ENCODE results near the gene ALKBH5. TPM values are rescaled to one million over a fixed set of nuclear protein-coding genes. Genes with fewer than 3 reads are reported as not detected.

Gene ALKBH5
- polyA plus RNA-seq, 1 experiment, result 97.5 TPM

GRCh38 chr17:18144261-18144660 is 39.4 kb upstream of the ALKBH5 start:
- Histone ChIP-seq H3K36me3 (ENCODE audit: control insufficient read depth, insufficient read depth, low read length) (no peaks in the 10 kb centered on the region), H3K4me3 (ENCODE audit: low read depth, low read length) (no peak overlapping the region), H3K27me3 (ENCODE audit: control insufficient read depth, insufficient read depth, low read length) (no peaks in the 10 kb centered on the region)
- ChIA-PET POLR2A (no interaction called here), CTCF (interaction anchor here (0.8 to 2.3 kb wide), 2 partner anchors 11 to 46 kb away, joined by 3 to 9 read pairs; no protein-coding TSS in a partner anchor)
- no peak for TF ChIP-seq CTCF (IDR thresholded peaks at IDR 0.05; ENCODE audit: insufficient read depth, low read depth, low read length)
- no peak for DNase-seq (ENCODE audit: low read depth)

GRCh38 chr17:18144855-18145254 is 38.8 kb upstream of the ALKBH5 start:
- TF ChIP-seq CTCF (IDR thresholded peaks at IDR 0.05; ENCODE audit: insufficient read depth, low read depth, low read length), result no peak
- DNase-seq (ENCODE audit: low read depth), result no peak
- H3K27me3 ChIP-seq (ENCODE audit: control insufficient read depth, insufficient read depth, low read length), result no peaks in the 10 kb centered on the region
- CTCF ChIA-PET, result no interaction called here
- POLR2A ChIA-PET, result no interaction called here
- H3K4me3 ChIP-seq (ENCODE audit: low read depth, low read length), result no peak overlapping the region
- H3K36me3 ChIP-seq (ENCODE audit: control insufficient read depth, insufficient read depth, low read length), result no peaks in the 10 kb centered on the region

GRCh38 chr17:18145811-18146210 is 37.8 kb upstream of the ALKBH5 start:
- H3K27me3 ChIP-seq (ENCODE audit: control insufficient read depth, insufficient read depth, low read length), result no peaks in the 10 kb centered on the region
- CTCF ChIA-PET, result no interaction called here
- DNase-seq (ENCODE audit: low read depth), result no peak
- no peaks in the 10 kb centered on the region for H3K36me3 ChIP-seq (ENCODE audit: control insufficient read depth, insufficient read depth, low read length)
- TF ChIP-seq CTCF (IDR thresholded peaks at IDR 0.05; ENCODE audit: insufficient read depth, low read depth, low read length), result no peak
- no peak overlapping the region for H3K4me3 ChIP-seq (ENCODE audit: low read depth, low read length)
- POLR2A ChIA-PET, result no interaction called here

GRCh38 chr17:18146259-18146658 is 37.4 kb upstream of the ALKBH5 start:
- ChIA-PET CTCF (interaction anchor here (1.6 kb wide), 1 partner anchor 101 kb away, joined by 3 read pairs; no protein-coding TSS in a partner anchor), POLR2A (no interaction called here)
- DNase-seq (ENCODE audit: low read depth), result no peak
- TF ChIP-seq CTCF (IDR thresholded peaks at IDR 0.05; ENCODE audit: insufficient read depth, low read depth, low read length), result no peak
- no peaks in the 10 kb centered on the region for H3K27me3 ChIP-seq (ENCODE audit: control insufficient read depth, insufficient read depth, low read length)
- H3K4me3 ChIP-seq (ENCODE audit: low read depth, low read length), result no peak overlapping the region
- H3K36me3 ChIP-seq (ENCODE audit: control insufficient read depth, insufficient read depth, low read length), result no peaks in the 10 kb centered on the region

- no peak for DNase-seq (ENCODE audit: low read depth)
- H3K27me3 ChIP-seq (ENCODE audit: control insufficient read depth, insufficient read depth, low read length), result no peaks in the 10 kb centered on the region
- no peak for TF ChIP-seq CTCF (IDR thresholded peaks at IDR 0.05; ENCODE audit: insufficient read depth, low read depth, low read length)
- ChIA-PET POLR2A (no interaction called here), CTCF (interaction anchor here (1.6 kb wide), 1 partner anchor 100 kb away, joined by 3 read pairs; no protein-coding TSS in a partner anchor)
- H3K36me3 ChIP-seq (ENCODE audit: control insufficient read depth, insufficient read depth, low read length), result no peaks in the 10 kb centered on the region
- H3K4me3 ChIP-seq (ENCODE audit: low read depth, low read length), result no peak overlapping the region
These were observed 36.6 kb upstream of the ALKBH5 start for GRCh38 chr17:18146980-18147379.

Measured in BJ (cell line).